Breast epithelium (tissue), 3 donors: Measurements from ENCODE around the gene FHOD3.

Experiments used
- CTCF ChIP-seq, 3 donors: fragments of 450-650 bp; IDR thresholded peaks; one replicate each; pipeline ENCODE4 v1.5.1; 2016 to 2017; ENCODE audit warnings: antibody characterized with exemption in 3 of 3, mild to moderate bottlenecking in 3 of 3, moderate library complexity in 3 of 3
- POLR2A ChIP-seq: fragments of 450-650 bp; IDR thresholded peaks from one replicate; pipeline ENCODE4 v1.6.1; 2016; ENCODE audit warnings: antibody characterized with exemption, mild to moderate bottlenecking, moderate library complexity
- POLR2AphosphoS5 ChIP-seq, 3 donors: sonication (generic); formaldehyde crosslinking; IDR thresholded peaks; one replicate each; pipeline ENCODE4 v1.6.1; 2017; ENCODE audit warnings: antibody characterized with exemption in 3 of 3

GRCh38 chr18:36470896-36471295, 173.4 kb downstream of the FHOD3 start:
- TF ChIP-seq CTCF (IDR thresholded peaks at IDR 0.05) (no peak), POLR2A (no peak), POLR2AphosphoS5 (IDR thresholded peaks at IDR 0.05) (no peak)
